ENCODE measurements around the gene GPI.

DNA sequence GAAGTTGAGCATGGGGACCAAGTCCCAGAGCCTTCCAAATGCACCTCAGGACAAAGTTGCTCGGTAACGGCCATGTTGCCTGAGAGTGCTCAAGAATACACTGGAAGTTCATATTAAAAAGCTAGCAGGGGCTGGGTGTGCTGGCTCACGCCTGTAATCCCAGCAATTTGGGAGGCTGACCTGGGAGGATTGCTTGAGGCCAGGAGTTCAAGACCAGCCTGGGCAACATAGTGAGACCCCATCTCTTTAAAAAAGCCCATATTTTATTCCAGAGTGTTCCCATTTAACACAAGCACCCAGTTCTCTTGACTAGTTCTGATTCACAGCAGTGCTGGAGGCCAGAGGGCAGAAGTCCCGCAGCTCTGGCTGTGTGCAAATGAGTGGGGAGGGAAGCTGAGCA, 8.1 kb upstream of the GPI start:
- TF ChIP-seq CTCF (conservative IDR thresholded peaks at IDR 0.05; ENCODE audit: low read length): no peak
- TF ChIP-seq EZH2phosphoT487 (IDR thresholded peaks at IDR 0.05; ENCODE audit: borderline replicate concordance, low read depth, low read length): no peak

All from OCI-LY7 (cell line).